SW480 (cell line): ENCODE results near the gene CTIF.

ENCODE experiments used
- DNase-seq: peaks from one replicate; pipeline ENCODE4 v3.0.0-alpha.2; 2016; ENCODE audit warnings: low spot score

The CTIF gene

GRCh38 chr18:48776156-48776555, 237.3 kb downstream of the CTIF start:
- DNase-seq, result no peak

DNA sequence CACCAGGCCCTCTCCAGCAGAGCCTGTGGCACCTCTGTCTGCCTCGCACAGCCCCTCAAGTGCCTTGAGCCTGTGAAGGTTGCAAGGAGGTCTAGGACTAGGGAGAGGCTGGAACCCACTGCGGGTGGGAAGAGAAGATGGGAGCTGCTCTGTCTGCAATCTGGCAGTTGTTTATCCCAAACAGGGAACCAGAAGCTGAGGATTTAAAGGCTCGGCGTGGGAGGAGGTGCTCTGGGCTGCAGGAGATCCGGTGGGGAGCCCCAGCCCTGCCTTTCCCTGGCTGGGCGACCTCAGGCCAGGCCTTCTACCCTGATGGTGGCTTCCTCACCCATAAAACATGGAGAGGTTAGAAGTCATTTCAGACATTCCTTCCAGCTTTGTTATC, 237.8 kb downstream of the CTIF start:
- no peak for DNase-seq

- no peak for DNase-seq
Measured at GRCh38 chr18:48777026-48777743, 238.4 kb downstream of the CTIF start.

DNA sequence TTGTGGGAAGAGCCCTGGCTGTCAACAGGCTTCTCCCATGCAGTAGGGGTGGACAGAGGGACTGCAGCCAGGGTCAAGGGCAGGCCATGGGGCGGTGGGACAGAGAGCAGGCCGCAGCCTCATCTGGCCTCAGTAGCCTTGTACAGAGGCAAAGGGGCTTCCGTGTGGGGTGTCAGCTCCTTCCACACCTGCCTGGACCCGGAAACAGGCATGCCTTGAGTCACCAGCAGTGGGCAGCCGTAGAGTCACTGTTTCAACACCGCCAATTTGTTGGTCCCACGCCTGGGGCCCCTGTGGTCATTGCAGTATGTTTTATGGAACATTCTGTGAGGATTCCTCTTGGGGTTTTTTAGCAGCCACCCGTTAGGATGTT, 238.9 kb downstream of the CTIF start:
- DNase-seq, result no peak

- DNase-seq, result no peak
Measured at GRCh38 chr18:48778344-48779011, 239.6 kb downstream of the CTIF start.

DNA sequence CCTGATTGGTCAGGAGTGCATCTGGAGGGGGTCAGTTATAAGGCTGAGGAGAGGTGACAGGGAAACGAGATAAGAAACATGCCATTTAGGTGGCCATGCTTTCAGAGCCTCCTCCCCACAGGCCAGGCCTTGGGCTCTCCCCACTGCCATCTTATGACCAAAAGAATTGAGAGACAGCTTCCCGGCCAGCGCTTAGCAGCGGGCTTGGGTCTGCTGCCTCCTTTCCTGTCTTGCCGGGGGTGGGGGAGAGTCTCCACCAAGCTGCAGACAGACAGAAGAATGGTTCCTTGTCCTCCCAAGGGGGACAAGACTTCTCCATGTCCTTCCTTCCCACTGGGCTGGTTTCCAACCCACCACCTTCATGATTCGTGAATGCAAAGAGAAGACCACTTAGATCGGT, 240.6 kb downstream of the CTIF start:
- DNase-seq, result no peak

DNA sequence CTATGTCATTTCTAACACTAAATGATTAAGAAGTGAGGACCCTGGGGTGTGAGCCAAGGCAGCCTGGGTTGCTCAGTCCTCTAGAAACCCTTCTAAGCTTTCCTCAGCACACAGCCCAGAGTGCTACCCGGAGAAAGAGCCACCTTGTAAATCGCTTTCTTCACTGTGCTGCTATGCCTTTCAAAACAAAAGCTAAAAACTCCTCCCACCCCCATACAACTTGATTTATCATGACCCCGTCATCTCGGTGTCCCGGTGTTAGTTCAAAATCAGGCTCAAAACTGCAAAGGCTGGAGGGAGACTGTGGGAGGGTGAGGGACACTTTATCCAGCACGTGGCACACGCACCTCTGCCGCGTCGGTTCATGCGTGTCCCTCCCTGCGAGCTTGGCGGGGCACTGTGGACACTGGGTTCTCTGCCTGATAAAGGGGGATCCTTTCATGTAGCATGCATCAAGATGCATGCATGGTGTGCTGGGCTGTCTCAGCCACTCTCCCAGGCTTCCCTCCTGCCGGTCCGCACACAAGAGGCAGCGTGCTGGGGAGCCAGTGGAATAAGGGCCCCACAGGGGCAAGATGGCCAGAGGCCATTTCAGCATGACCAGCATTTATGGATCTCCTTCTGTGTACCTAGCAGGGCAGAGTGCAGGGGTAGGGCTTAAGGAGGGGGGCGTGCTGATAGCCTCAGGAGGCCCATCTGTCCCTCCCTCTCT, 241.5 kb downstream of the CTIF start:
- DNase-seq, result no peak

DNA sequence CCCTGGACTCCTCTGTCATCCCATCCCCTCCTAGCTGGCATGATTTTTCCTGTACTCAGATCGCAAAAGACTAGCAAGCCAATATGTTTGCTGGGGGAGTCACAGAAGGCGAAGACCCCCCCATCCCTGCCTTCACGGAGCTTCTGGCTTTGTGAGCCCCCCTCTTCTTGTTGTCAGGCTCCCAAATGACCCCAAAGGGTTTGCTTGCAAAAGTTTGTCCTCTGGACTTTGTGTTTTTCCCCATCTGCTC, 242.0 kb downstream of the CTIF start:
- DNase-seq, result no peak

GRCh38 chr18:48781163-48781987, 242.5 kb downstream of the CTIF start:
- DNase-seq, result no peak

DNA sequence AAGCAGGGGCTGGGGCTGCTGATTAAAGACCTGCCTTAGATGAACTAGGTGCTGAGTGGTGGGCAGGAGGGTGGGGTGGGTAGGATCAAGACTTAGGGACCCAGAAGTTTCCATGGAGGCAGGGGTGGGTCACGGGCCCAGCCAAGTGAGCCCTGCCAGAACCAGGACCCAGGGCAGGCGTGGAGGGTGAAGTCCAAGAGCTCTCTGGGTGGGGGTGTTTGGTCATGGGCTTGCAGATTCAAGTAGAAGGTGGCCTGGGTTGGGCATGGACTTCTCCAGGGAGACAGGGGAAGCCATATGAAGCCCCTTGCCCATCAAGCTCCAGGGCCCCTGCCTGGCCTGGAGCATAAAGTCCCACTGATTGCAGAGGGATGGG, 243.1 kb downstream of the CTIF start:
- no peak for DNase-seq

DNA sequence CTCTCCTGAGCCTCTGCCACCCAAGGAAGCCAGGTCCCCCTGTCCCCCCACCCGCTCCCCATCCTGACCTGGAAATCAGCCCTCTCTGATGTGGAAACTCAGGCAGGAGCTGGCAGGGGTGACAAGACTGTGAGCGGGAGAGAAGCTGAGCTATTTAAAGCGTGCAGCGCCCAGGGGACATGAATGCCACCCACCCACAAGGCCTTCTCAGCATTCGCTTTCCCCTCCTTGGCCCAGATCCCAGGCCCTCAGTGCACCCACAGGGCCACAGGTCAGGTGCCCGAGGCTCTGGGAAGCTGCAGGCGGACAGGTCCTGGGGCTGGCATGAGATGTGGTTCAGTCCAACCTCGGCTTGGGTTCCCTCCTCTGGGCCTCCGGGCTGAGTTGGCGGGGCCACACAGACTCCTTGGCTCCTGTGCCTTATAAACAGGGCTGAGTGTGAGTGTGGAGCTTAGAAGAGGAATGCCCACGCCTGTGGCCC, 243.6 kb downstream of the CTIF start:
- no peak for DNase-seq

DNA sequence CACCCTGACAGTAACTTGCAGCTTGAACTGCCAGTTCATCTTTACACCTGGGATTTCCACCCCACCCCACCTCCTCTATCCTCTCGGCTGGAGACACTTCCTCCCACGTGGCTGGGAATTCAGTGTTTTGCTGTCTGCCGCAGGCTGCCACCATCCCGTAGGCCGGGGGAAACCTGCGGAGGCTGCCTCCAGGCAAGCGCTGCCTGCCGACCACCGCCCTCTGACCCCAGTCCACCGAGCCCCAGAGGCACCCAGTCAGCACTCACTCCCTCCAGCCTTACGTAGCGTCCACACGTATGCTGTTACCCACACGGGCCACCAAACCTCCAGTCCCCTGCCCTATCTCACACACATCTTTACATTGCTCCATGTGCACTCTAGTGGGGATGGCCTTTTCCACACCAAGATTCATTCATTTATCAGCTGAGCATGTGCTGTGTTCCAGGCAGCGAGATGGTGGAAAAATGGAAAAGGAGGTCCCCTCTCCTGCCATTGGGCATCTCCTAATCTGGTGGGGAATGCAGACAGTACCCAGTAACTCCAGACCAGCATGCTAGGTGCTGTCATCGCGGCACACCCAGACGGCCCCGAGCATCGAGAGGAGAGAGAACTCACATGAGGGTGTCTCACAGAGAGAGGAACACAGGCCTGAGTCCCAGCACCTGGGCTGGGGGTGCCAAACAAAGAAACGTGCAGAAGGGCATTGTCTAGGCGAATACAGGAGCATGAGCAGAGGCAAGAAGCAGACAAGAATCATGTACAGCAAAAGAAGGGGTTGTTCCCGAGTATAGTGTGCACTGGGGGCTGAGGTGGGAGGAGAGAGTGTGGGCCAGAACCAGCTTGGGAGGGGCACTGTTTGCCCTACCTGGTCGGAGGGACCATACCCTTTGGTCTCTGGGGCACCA, 245.0 kb downstream of the CTIF start:
- DNase-seq, result no peak

GRCh38 chr18:48784656-48785055, 245.8 kb downstream of the CTIF start:
- no peak for DNase-seq

DNA sequence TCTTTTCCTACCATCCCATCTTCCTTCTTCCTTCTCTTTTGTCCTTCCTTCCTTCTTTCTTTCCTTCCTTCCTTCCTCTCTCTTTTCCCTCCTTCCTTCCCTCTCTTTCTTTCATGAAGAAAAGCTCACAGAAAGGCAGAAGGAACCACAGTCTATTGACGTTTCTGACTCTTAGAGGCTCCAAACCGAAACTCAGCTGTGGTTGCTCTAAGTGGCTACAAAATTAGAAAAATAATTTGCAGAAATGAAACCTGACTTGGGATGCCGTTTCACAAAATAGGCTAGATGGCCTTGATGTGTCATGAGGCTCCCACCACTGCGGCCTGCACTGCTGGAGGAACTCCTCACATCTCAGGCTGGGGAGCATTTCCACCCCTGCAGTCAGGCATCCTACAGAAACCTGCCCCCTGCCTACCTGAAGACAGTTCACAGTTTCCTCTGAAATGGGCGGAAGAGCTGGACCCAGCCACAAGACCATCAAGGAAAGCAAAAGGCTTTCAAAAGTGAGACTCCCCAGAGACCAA, 246.3 kb downstream of the CTIF start:
- DNase-seq, result no peak

- no peak for DNase-seq
Measured at GRCh38 chr18:48785736-48786454, 247.1 kb downstream of the CTIF start.

DNA sequence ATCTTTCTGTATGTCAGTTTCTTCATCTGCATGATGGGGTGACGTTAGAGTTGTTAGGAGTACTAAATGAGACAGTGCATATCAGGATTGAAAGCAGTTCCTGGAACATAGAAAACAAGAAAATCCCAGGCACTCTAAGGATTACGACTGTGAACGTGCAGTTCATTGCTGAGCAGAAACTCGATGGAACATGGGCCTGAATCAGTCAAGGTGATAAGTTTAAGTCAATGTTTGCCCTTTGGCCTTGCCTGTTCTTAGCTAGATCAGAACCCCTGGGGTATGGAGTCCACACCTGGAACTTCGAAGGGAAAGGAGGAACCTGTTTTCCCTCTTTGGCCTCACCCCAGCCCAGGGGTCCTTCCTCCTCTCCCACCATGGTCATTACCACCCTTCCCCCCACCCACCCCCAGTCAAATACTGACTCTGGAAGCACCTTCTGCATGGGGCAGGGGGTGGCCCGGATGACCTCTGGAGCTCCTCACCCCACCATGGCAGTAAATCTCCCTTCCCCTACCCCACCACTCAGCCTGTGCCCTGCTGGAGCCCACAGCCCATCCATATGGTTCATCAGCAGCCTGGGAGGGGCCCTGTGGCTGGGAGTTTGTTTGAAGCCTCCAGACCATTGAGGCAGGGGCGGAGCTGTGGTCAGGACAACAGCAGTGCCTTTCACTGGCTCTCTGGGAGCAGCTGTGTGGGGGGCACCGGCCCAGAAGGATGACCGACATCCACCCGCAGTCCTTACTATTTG, 247.8 kb downstream of the CTIF start:
- no peak for DNase-seq

DNA sequence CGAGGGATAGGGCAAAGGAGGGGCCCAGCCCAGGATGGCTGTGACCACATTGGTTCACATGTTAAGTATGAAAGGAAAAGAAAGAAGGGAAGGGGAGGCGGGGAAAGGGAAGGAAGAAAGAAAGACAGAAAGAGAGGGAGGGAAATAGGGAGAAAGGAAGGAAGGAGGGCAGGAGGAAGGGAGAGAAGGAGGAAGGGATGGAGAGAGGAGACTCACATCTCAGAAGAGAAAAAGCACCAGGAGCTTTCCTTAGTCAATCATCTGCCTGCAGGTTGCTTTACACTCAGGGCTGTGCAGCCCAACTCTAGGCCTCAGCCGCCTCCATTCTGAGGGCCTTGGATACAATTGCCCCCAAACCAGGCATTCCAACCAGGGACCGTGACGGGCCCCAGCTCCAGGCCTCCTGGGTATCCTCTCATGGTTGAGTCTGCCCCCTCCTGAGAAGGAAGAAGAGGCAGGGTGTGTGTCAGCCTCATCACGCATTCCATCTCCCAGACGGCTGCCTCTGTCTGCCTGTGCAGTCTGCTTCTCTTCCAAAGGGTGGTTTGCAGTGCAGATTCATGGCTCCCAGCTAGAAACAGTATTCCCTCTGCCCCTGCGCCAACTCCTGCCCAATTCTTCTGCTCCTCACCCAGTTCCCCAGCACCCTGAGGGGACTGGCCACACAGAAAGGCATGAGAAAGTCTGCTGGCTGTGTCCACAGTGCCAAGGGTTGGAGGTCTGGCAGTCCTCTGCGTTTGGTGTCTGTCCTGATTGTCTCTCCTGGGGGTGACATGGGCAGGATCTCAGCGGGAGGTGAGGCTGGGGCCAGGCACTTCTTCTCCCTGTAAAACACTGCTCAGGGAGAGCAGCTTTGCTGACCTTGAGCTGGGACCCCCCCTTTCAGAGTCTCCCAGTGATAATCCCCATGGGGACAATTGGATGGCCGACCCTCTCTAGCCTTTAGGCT, 248.6 kb downstream of the CTIF start:
- DNase-seq, result no peak

DNA sequence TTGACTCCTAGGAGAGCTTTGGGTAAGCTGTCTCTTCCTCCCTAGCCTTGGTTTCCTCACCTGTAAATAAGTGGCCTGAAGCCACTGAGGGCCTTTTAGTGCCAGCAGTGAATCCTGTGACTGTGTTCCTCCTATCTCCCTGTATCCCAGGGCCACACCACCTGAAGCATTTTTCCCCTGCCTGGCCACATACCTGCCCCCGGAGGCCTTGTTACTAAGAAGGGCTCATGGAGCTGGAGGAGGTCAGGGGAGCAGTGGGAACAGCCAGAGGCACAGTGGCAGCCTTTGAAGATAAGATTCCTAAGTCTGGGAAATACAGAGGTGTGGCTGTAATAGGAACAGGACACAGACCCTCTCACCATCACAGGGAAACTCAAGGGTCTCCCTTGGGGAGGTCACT, 249.5 kb downstream of the CTIF start:
- no peak for DNase-seq
